EL (cell line): ENCODE results near the gene AMT.
"Not testable (repeated sequence)": the region's sequence is repeated elsewhere in the genome, so short reads cannot be mapped to it uniquely, and the experiment has no call there.

ENCODE experiments used
- DNase-seq: peaks from one replicate; pipeline ENCODE4 v3.0.0-alpha.2; 2016

AMT gene

DNA sequence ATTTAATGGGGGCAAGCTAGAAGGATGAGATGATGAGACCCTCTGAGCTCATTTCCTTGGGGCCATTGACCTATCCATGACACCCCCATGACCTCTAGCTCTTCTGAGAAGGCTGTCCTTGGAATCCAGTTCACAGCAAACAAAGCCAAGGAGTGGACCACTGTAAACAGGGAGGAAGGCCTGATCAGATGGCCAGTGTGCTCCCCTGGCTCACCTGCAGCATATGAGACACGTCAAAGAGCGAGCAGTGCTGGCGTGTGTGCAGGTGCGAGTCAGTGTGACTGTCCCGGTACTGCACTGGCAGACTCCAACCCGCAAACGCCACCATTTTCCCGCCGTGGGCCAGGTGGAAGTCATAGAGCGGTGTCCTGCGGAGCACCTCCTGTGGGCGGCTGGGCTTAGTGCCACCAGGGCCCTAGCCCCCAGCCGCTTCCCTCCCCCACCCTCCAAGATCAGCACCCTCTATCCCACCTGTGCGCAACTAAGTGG lies 339 bp downstream of the AMT start:
- DNase-seq: no peak

DNA sequence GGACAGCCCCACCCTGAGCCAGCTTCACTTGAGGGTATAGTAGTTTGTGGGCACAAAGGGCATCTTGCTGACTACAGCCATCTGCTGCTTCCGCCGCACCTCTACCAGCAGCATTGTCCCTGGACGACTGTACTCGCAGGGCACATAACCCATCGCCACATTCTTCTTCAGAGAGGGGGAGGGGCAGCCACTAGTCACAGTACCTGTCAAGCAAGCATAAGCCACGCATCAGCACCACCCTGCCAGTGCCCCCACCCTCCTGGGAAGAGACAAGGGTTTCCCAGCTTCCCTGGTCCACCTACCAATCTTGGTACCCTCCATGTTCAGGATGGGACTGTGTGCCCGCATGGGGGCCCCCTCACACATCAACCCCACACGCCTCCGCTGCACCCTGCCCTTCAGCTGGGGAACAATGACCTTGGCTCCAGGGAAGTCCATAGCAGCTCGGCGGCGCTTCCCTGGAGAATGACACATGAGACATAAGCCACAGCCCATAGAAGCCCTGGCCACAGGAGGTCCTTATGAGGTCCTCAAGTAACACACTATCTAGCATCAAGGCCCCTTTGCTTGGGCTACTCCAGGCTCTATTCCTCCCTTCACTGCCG lies 4.7 kb downstream of the AMT start:
- no peak for DNase-seq

DNA sequence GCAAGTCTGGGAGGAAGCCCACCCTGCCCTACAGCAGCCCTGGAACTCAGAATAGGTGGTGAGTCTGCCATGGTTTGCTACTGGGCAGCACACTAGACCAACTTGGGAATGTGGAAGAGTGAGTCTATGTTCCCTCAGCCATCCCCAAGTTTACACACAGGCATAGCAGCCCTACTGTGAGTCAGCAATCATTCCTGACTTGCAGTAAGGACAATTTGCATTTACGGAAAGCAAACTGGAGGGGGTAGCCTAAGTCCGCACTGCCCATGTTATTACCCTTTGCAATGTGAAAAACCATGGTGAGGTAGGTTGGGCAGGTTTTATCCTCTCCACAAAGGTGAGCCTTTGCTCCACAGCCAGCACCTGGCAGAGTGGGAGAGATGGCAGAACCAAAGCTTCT lies 5.4 kb downstream of the AMT start:
- DNase-seq: no peak

DNA sequence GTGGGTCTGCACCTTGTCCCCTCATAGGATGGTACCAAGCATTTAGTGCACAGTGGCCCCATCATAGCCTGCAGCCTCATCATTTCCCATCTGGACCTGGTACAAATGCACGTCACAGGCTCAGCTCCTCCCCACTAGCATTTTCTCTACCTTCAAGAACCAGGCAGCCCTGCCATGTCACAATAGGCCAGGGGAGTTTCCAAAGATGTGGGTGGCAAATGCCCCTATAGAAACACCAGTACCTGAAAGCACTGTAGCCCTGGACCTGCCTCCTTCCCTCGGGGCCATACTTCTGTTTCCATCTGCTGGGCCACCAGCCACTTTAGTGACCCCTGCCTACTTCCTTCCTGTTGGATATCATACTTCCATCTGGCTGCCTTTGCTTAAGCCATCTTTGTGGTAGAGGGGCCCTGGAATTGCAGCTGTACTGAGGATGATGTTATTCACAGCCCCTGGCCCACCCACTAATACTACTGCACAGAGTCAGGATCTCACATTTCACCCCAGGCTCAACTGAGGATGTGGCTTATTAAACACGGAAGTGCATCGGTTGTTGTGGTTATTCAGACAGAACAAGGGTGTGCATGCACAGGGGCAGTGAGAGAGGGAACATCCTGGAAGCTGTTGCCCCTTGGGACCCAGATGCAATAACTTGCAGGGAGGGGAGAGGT lies 6.2 kb downstream of the AMT start:
- no peak for DNase-seq

DNA sequence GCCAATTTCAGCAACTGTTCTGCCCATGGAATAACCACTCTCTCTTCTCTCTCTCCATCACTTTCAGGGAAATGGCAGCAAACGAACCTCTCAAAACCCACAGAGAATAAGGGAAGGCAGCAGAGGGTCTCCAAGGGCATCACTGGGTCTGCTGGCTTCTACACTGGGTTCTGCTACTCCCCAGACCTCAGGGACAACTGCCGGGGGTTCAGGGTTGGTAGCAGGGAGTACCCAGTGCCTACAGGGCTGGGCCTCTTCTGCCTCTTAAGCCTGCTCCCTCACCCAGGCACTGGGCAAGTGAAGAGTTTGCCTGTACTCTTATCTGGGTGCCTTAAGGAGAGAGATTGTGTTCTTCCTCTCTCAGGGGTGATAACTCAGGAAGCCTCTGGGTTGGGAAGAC lies 7.5 kb downstream of the AMT start:
- no peak for DNase-seq

DNA sequence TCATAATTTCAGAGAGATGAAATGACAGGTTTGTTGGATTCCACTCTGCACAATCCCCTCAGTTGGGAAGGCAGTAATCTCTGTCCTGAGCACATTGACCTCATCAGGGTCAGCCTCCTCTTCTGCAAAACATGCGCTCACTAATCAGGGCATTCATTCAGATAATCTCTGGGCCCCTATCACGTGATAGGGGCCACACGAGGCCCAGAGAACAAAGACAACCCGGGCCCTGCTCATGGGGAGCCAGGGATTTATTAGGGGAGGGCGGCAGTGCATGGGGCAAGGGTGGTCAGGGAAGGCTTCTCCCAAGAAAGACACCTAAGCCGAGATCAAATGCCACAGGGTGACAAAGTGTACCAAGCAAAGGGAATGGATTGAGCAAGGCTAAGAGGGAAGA lies 8.9 kb downstream of the AMT start:
- DNase-seq: no peak

DNA sequence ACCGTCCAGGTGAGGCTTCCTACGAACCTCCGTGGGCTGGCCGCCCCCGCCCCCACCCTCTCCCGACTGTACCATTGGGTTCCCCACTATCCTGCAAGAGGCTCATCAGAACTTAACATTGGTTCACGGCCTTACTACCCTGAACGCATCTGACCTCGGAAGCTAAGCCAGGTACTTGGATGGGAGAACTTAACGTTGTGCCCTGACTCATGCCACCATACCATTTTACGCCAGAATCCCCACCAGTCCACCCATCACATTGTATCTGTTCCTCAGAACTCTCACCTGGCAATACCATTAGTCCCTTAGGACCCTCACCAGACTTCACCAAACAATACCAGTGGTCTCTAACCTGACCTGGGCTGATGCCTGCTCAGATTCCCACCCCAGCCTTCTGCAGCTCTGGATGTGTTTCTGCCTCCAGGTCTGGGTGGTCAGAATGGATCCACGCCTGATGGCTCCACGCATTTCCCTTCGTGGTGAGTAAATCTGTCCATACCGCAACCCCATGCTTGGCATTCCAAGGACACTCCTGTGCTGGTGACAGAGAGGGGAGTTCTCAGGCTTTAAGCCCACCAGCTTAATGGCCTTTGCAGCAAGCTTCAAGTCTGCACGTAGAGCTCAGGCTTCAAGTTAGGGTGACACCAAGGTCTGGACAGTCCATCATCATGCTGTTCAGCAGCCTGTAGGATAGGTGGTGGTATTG lies 9.5 kb downstream of the AMT start:
- peak; percentile 27 for DNase-seq

DNA sequence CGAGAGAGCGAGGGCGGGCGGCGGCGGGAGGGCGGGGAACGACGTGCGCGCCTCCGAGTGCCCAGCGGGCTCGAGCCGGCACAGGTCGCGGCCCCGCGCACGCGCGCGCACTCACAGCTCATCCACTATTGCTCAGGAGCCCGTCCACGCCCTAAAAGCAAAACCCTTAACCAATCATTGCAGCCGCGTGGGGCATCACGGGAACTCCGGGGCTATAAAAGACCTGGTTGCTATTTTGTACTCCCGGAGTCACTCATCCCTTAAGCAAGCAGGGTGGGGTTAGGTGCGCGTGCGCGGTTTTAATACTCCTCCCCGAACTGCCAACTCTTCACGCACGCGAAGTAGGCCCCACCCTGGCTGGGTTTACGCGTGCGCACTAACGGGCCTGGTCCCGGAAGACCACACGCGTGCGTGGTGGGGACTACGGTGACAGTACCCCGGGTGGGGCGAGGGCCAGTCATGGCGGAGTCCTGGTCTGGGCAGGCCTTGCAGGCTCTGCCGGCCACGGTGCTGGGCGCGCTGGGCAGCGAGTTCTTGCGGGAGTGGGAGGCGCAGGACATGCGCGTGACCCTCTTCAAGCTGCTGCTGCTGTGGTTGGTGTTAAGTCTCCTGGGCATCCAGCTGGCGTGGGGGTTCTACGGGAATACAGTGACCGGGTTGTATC lies 10.2 kb downstream of the AMT start, which contains the start of the genes RHOA and TCTA:
TSS of gene RHOA (minus strand) at position 9 of the 664 bp plus-strand sequence. CDS start 36,387 bp downstream, outside the sequence.
TSS of gene TCTA (plus strand) at position 456 of the 664 bp plus-strand sequence. CDS start at position 460, 4 bp downstream.
- DNase-seq: peak; percentile 100

DNA sequence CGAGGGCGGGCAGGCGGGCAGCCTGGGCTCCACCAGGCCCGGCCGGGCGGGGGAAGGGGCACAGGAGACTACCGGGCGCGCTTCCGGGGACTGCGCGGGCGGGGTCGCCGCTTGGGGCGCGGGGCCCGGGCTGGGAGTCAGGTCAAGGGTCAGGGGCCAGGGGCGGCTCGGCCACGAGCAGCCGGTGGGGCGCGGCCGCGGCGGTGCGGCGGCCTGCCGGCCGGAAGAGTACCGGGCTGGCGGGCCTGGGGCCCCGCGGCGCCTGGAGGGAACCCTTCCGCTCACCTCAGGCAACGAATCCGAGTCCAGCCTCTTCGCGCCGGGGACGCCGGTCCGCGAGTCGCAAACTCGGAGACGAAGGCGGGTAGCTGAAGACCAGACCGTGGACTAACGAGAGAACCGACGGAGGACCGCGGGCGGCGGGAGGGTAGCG lies 10.7 kb downstream of the AMT start:
- peak; percentile 34 for DNase-seq

DNA sequence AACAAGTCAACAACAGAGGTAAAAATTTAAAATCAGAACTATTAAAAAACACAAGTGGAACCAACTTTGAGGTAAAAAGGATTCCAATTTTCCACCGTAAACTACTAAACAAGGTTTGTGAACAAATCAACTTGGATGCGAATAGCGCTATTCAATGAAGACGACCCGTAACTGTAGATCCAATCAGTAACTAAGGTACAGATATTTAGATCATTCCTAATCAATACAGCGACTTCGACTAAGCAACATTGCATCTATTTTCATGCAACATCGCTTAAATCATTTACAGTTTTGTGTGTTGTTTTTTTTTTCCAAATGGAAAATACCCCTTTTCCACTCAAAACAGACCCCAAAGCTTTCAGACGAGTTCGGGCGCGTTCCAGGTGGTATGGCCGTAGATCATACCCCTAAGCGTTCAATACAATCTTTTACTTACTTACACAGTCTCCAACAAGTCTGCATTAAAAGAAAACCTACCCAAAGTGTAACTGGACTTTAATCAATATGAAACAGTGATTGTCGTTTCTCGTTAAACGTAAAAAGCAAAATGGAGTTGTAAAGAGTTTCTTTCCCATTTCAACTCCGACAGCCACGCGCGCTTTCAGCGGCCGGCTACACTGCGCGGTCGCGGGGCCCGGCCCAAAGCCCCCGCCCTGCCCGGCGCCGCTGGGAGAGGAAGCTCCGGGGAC lies 11.3 kb downstream of the AMT start:
- DNase-seq: no peak

DNA sequence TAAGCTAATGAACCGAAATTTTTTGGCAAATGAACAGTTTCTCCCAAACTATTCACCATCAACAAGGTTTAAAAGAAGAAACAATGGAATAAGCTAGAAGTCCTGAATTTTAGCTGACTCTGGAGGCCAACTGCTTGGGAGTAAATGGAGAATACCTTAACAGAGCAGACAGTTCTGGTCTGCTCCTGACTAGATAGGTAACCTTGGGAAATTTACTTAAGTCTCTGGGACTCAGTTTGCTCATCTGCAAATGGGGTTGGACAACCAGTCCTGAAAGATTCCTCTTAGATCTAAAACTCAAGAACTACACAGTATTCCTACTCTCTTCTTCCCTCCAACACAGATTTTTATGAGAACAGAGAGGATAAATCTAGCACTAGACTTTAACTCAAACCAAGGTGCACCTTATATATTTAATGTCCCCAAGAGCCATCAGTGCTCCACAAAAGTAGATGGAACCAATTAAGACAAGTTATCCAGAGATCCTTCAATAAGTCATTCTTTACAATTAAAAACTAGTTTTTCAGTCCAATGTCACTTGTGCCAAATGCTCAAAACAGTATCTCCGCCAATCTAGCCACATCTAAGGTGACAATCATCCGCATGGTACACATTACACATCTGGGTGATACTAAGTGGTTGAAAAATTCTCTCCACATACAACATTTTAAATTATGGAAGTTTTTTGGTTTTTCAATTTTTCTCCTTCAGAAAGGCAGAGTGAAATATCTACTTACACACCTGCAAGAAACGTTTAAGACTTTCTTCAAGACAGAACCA lies 12.0 kb downstream of the AMT start:
- DNase-seq: no peak

DNA sequence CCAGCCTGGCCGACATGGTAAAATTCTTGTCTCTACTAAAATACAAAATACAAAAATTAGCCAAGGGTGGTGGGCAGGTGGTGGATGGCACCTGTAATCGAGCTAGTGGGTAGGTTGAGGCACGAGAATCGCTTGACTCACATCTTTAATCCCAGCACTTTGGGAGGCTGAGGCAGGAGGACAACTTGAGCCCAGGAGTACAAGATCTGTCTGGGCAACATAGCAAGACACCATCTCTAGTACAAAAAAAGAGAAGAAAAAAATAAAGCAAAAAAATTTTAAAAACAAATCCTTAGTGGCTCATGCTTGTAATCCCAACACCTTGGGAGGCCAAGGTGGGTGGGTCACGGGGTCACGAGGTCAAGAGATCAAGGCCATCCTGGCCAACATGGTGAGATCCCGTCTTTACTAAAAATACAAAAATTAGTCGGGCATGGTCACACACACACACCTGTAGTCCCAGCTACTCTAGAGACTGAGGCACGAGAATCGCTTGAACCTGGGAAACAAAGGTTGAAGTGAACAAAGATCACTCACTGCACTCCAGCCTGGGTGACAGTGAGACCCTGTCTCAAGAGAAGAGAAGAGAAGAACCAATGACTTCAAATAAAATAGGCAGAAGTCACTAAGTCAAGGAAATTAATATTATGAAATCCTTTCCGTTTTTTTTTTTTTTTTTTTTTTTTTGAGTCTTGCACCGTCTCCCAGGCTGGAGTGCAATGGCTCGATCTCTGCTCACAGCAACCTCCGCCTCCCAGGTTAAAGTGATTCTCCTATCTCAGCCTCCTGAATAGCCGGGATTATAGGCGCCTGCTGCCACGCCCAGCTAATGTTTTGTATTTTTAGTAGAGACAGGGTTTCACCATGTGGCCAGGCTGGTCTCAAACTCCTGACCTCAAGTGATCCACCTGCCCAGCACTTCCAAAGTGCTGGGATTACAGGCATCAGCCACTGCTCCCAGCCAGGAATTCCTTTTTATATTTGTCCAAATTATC lies 15.4 kb downstream of the AMT start:
- DNase-seq: no peak

DNA sequence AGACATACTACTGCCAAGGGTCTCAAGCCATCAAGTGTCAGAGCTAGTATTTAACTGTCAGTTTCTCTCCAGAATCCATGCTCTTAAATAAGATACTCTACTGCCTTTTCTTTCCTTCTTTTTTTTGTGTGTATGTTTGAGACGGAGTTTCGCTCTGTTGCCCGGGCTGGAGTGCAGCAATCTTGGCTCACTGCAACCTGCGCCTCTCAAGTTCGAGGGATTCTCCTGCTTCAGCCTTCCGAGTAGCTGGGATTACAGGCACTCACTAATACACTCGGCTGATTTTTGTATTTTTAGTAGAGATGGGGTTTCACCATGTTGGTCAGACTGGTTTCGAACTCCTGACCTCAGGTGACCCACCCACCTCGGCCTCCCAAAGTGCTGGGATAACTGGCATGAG lies 16.7 kb downstream of the AMT start:
- not testable (repeated sequence) for DNase-seq

DNA sequence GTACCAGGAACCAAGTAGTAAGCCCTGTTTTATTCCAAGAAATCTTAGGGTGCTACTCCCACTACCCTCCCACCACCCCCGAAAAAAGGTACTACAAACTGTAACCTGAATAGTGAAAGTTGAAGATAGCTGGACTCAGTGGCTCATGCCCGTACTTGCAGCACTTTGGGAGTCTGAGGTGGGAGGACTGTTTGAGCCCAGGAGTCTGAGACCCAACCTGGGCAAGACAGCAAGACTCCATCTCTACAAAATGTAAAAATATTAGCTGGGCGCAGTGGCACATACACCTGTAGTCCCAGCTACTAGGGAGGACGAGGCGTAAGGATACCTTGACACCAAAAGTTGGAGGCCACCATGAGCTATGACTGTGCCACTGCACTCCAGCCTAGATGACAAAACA lies 18.4 kb downstream of the AMT start:
- no peak for DNase-seq

DNA sequence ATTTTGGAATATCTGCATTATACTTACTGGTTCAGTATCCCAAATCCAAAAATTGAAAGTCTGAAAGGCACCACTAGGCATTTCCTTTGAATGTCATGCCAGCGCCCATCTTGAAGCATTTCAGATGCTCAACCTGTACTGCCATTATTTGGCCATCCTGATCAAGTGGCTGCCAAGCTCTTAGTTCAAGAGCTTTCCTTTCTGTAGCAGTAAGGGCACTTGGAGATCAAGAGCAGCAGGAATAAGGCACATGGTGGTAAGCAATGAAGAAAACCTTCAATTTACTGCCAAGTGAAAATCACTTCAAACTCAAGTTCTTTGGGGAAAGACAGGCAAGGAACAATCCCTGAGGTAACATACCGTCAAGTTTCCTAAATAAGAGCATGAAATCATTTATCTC lies 20.5 kb downstream of the AMT start:
- no peak for DNase-seq

DNA sequence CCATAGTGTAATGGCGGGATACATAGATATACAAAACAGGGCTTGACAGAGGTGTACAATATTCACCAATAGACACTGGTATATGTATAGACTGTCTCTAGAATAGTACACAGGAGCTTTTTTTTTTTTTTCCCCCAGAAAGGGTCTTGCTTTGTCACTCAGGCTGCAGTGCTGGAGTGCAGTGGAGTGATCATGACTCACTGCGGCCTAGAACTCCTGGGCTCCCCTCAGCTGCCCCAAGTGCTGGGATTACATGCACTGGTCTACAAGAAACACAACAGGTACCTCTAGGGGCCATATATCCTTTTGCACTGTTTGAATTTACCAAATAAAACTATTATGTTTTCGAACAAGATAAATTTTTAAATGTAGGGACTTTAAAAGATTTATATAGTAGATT lies 22.8 kb downstream of the AMT start:
- DNase-seq: no peak

DNA sequence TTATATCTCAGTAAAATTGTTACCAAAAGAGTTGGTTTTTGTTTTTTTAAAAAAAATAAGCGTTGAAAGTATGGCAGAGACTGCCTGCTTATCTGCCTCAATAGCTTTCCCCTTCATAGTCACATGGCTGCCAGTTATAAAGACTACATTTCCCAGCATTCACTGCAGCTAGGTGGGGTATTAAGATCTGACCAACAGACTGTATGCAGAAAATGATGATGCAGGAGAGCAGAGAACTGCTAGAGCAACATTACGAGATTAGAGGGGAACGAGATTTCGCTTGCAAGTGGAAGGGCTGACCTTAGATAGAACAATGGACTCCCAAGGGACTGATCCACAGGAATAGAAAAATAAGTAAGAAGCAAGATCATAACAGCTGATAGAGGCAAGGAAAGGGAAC lies 24.8 kb downstream of the AMT start:
- DNase-seq: no peak

DNA sequence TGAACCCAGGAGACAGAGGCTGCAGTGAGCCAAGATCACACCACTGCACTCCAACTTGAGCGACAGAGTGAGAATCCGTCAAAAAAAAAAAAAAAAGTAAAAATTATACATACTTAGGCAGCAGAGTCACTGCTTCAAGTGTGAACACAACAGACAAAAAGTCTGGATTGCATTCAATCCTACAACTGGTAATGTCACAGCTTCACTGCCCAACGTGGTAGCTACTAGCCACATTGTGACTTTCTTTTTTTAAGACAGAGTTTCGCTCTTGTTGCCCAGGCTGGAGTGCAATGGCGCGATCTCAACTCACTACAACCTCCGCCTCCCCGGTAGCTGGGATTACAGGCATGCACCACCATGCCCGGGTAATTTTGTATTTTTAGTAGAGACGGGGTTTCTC lies 31.0 kb downstream of the AMT start:
- DNase-seq: not testable (repeated sequence)

DNA sequence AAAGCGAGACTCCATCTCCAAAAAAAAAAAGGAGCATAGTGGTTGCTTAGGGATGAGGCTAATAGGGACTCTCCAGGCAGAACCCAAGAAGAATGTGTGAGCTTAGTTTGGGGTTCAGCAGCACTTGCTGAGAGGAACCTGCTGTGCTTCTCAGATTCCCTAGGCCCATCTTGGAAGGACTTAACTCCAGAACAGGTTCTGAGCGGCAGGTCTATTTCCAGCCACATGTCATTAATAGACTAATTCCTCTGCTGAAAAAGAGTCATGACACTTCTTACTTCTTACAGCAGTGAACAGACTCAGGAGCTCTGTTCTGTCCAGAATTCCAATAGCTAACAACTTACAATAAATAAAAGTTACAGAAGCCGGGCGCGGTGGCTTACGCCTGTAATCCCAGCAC lies 33.0 kb downstream of the AMT start:
- DNase-seq: no peak

DNA sequence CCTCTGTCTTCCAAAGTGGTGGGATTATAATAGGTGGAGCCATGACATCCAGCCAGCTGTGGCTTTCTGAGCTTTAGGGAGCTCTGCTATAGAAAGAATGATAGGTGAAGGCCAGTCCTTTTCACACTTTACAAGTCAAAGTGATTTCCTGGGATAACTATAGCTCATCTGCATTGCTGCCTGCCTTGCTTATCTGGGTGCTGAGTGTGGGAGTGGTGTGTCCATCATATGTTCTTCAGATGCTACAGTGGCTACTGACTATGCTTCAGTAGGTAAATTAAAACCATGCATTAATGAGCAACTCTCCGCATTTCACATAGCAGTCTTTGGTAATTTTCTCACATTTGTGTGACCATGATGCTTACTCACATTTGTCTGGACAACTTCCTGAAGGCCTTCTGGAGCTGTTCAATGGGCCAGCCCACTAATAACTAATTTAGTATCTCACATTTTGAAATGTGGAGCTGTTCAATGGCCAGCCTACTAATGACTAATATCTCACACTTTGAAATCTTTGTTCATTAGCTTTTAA lies 33.9 kb downstream of the AMT start:
- no peak for DNase-seq
